ENCODE measurements around the gene HOXB3. TPM values are rescaled to one million over a fixed set of nuclear protein-coding genes. Genes with fewer than 3 reads are reported as not detected.

The HOXB3 gene
- polyA plus RNA-seq, 1 experiment: 33.0 TPM

DNA sequence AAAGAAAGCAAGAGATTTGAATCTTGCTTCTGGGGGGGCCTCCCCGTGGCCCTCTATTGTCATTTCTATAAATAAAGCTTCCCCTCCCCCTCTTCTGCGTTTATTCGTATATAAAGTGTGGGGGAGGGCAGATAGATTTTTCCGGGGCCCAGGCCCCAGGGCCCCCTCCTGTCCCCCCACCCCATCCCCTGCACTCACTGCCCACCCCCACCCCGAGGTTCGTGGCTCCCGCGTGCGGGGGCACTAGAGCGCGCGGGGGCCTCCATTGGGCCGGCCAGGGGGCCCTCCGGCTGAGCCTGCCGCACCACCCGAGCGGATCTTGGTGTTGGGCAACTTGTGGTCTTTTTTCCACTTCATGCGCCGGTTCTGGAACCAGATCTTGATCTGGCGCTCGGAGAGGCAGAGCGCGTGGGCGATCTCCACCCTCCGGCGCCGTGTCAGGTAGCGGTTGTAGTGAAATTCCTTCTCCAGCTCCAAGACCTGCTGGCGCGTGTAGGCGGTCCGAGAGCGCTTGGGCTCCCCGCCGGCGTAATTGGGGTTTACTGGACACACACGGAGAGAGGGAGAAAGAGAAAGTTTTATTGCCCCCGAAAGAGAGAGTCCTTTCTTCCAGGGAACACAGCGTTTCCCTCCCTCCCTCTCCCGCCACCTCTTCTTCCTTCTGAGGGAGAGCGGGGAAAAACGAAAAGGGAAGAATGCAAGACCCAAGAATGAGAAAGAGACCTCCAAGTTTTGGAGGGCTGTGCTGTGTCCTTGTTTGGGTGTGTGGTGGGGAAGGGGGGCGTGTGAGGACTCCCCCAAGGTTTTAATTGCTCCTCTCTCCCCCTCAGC, 13.3 kb downstream of the HOXB3 start:
- POLR2A ChIA-PET: interaction anchor here (0.8 to 3.1 kb wide), 7 partner anchors 9 to 37 kb away, joined by 3 to 11 read pairs (median 3); no protein-coding TSS in a partner anchor

DNA sequence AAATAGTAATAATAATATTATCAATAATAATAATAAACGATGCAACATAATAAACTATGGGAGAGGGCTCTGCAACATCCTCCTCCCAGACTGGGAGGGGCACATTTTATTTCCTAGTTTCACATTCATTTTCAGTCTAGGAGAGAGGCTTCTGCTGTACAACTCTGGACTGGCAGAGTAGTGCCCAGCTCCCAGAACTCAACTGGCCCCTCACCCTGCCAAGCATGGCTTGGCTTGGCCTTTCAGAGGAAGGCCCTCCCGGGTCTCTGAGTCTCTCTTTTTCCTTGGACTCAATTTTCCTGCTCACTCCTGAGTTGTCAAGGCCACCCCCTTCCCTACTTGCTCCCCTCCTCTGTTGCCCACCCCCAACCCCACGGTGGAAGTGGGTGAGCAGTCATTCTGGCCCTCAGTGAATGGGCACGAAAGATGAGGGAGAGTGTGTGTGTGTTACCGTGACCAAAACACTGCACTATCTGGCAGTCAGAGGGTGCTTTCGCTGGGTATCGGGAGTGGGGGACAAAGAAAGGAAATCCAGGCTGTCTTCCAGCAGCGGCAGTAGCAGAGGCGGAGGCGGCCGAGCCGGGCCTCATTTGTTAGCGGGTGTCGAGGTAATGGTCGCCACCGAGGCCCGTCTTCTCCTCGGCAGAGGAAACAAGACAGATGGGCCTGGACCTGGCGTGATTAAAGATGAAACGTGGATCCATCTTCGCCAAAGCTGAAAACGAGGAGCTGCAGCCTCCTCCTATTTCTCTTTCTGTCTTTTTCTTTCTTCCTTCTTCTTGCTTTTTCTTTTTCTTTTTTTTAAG, 14.2 kb downstream of the HOXB3 start:
- no peaks in the 10 kb centered on the region for H3K9me3 ChIP-seq (ENCODE audit: control insufficient read depth, insufficient read depth, low read length)
- peak overlapping the region; percentile 90 for H3K4me3 ChIP-seq (ENCODE audit: low read depth, low read length)
- H3K27ac ChIP-seq (ENCODE audit: low read depth, low read length): peak overlapping the region; percentile 91
- no peaks in the 10 kb centered on the region for H3K27me3 ChIP-seq (ENCODE audit: control insufficient read depth, insufficient read depth, low read length)
- ChIA-PET POLR2A (interaction anchor here (0.8 to 3.1 kb wide), 7 partner anchors 8 to 36 kb away, joined by 3 to 11 read pairs (median 3); no protein-coding TSS in a partner anchor), CTCF (interaction anchor here (0.7 kb wide), 1 partner anchor 230 kb away, joined by 4 read pairs; no protein-coding TSS in a partner anchor)
- no peak for DNase-seq (ENCODE audit: low read depth, low spot score)
- TF ChIP-seq, protein P1, sequence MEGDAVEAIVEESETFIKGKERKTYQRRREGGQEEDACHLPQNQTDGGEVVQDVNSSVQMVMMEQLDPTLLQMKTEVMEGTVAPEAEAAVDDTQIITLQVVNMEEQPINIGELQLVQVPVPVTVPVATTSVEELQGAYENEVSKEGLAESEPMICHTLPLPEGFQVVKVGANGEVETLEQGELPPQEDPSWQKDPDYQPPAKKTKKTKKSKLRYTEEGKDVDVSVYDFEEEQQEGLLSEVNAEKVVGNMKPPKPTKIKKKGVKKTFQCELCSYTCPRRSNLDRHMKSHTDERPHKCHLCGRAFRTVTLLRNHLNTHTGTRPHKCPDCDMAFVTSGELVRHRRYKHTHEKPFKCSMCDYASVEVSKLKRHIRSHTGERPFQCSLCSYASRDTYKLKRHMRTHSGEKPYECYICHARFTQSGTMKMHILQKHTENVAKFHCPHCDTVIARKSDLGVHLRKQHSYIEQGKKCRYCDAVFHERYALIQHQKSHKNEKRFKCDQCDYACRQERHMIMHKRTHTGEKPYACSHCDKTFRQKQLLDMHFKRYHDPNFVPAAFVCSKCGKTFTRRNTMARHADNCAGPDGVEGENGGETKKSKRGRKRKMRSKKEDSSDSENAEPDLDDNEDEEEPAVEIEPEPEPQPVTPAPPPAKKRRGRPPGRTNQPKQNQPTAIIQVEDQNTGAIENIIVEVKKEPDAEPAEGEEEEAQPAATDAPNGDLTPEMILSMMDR (IDR thresholded peaks at IDR 0.05; ENCODE audit: low read depth, low read length): no peak

More for the DNA sequence above, 13.3 kb downstream of the HOXB3 start:
- TF ChIP-seq, protein P1 (IDR thresholded peaks at IDR 0.05; ENCODE audit: low read depth, low read length): no peak
- no peak for DNase-seq (ENCODE audit: low read depth, low spot score)
- CTCF ChIA-PET: interaction anchor here (0.7 kb wide), 1 partner anchor 231 kb away, joined by 4 read pairs; no protein-coding TSS in a partner anchor
- peak overlapping the region; percentile 90 for H3K4me3 ChIP-seq (ENCODE audit: low read depth, low read length)
- peak overlapping the region; percentile 91 for H3K27ac ChIP-seq (ENCODE audit: low read depth, low read length)
- no peaks in the 10 kb centered on the region for H3K27me3 ChIP-seq (ENCODE audit: control insufficient read depth, insufficient read depth, low read length)
- H3K9me3 ChIP-seq (ENCODE audit: control insufficient read depth, insufficient read depth, low read length): no peaks in the 10 kb centered on the region

DNA sequence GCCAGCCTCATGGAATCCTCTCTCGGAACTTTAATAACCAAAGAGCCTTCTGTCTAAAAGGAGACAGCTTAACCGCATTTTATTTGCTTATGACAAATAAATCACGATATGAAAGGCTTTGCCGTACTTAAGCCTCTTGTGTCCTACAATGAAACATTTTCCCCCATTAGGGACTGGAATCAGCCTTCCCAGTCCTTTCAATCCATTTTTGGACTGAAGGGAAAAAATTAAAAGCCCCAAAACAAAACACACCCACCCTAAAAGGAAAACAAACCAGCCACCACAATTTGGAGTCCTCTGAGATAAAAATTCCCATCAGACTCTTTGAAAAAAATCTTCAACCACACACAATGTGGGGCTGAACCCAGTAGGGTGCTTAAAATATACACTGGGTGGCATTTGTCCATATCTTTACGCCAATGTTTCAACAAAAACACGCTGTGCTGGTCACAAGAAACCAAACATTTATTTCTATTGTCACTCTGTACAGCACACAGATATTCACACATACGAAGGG, 14.9 kb downstream of the HOXB3 start:
- CTCF ChIA-PET: interaction anchor here (0.6 to 1.2 kb wide), 2 partner anchors 15 to 19 kb away, joined by 4 read pairs; no protein-coding TSS in a partner anchor
- H3K27ac ChIP-seq (ENCODE audit: low read depth, low read length): peak overlapping the region; percentile 91
- no peaks in the 10 kb centered on the region for H3K27me3 ChIP-seq (ENCODE audit: control insufficient read depth, insufficient read depth, low read length)
- TF ChIP-seq, protein P1 (IDR thresholded peaks at IDR 0.05; ENCODE audit: low read depth, low read length): no peak
- no peaks in the 10 kb centered on the region for H3K9me3 ChIP-seq (ENCODE audit: control insufficient read depth, insufficient read depth, low read length)
- no peak for DNase-seq (ENCODE audit: low read depth, low spot score)
- H3K4me3 ChIP-seq (ENCODE audit: low read depth, low read length): peak overlapping the region; percentile 90
- POLR2A ChIA-PET: interaction anchor here (1.0 to 3.1 kb wide), 3 partner anchors 13 to 25 kb away, joined by 3 to 11 read pairs (median 10); no protein-coding TSS in a partner anchor

DNA sequence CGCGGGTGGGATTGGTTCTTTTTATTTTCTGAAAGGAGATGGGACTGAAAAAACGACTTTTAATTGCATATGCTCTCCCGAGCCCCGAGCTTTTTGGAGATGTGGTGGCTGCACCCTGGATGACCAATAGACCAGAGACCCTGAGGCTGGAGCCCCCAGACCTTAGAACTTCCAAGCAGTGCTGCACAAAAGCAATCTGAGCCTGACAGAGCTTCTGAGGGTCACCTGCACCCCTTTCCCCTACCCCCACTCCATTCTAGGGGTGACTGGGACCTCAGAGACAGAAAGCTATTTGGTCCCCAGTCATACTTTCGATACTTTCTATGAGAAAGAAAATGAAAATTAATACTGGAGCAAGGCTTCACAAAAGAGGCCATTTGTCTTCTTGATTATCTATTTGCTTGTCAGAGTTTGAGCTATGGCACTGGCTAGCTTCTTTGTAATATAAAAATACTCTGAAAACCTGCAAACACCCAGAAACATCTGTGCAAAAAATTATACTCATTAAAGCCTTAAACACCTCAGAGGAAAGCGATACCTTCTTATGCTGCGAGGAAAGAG, 15.5 kb downstream of the HOXB3 start:
- Histone ChIP-seq H3K4me3 (ENCODE audit: low read depth, low read length) (peak overlapping the region; percentile 90), H3K27ac (ENCODE audit: low read depth, low read length) (peak overlapping the region; percentile 91), H3K27me3 (ENCODE audit: control insufficient read depth, insufficient read depth, low read length) (no peaks in the 10 kb centered on the region), H3K9me3 (ENCODE audit: control insufficient read depth, insufficient read depth, low read length) (no peaks in the 10 kb centered on the region)
- TF ChIP-seq, protein P1 (IDR thresholded peaks at IDR 0.05; ENCODE audit: low read depth, low read length): no peak
- ChIA-PET POLR2A (interaction anchor here (0.5 to 3.1 kb wide), 6 partner anchors 13 to 526 kb away, joined by 3 to 11 read pairs (median 5); partner anchors contain the start of gene NFE2L1), CTCF (interaction anchor here (0.6 to 1.2 kb wide), 3 partner anchors 15 to 21 kb away, joined by 3 to 4 read pairs (median 4); no protein-coding TSS in a partner anchor)
- no peak for DNase-seq (ENCODE audit: low read depth, low spot score)

Measured in AG04450 (cell line).